AG04450 (cell line): ENCODE measurements around the gene UBR1. TPM values are rescaled to one million over a fixed set of nuclear protein-coding genes. Genes with fewer than 3 reads are reported as not detected.
"Not testable (repeated sequence)": the region's sequence is repeated elsewhere in the genome, so short reads cannot be mapped to it uniquely, and the experiment has no call there.

Source experiments
- CTCF ChIA-PET: fragments of 300-600, 350-600 bp; formaldehyde crosslinking; extraction: SDS; loops from one replicate; lab custom pipeline; 2022; ENCODE audit warnings: antibody characterized with exemption, inconsistent platforms; lab: Charles Lee
- POLR2A ChIA-PET: fragments of 350-600 bp; formaldehyde crosslinking; extraction: SDS; loops from one replicate; lab custom pipeline; 2021; ENCODE audit warnings: antibody characterized with exemption, inconsistent platforms; lab: Yijun Ruan, JAX
- DNase-seq: peaks from one replicate; pipeline ENCODE4 v3.0.0-alpha.2; 2011; ENCODE audit warnings: low read depth, low spot score
- H3K27ac ChIP-seq: one replicate; pipeline ENCODE4 v1.5.1; 2012; ENCODE audit warnings: low read depth, low read length, control low read depth
- H3K27me3 ChIP-seq: one replicate; pipeline ENCODE4 v1.6.0; 2012; ENCODE audit warnings: low read length; ENCODE audit not compliant: control insufficient read depth, insufficient read depth
- H3K4me3 ChIP-seq: 2 replicates; pipeline ENCODE4 v1.5.1; 2011; ENCODE audit warnings: mild to moderate bottlenecking, low read depth, low read length, control low read depth
- H3K9me3 ChIP-seq: 2 replicates; pipeline ENCODE4 v1.5.1; 2012; ENCODE audit warnings: low read length; ENCODE audit not compliant: control insufficient read depth, insufficient read depth
- polyA plus RNA-seq: library from polyadenylated mRNA; depleted of rRNA; stranded (reverse); fragments of >200 nt; gene quantifications from 2 replicates; pipeline ENCODE4 v1.2.3, GENCODE V29; 2011
- TF ChIP-seq, protein P1 (sequence below): IDR thresholded peaks from 2 replicates; pipeline ENCODE4 v1.5.1; 2011; ENCODE audit warnings: low read depth, low read length, control low read depth, inconsistent platforms

Gene UBR1
- polyA plus RNA-seq, 1 experiment = 18.4 TPM

- H3K27me3 ChIP-seq = no peaks in the 10 kb centered on the region
- H3K9me3 ChIP-seq = peaks cover 5% of the 10 kb centered on the region
- POLR2A ChIA-PET = no interaction called here
- H3K27ac ChIP-seq = no peak overlapping the region
- no peak for DNase-seq
- CTCF ChIA-PET = no interaction called here
- no peak overlapping the region for H3K4me3 ChIP-seq
- TF ChIP-seq, protein P1, sequence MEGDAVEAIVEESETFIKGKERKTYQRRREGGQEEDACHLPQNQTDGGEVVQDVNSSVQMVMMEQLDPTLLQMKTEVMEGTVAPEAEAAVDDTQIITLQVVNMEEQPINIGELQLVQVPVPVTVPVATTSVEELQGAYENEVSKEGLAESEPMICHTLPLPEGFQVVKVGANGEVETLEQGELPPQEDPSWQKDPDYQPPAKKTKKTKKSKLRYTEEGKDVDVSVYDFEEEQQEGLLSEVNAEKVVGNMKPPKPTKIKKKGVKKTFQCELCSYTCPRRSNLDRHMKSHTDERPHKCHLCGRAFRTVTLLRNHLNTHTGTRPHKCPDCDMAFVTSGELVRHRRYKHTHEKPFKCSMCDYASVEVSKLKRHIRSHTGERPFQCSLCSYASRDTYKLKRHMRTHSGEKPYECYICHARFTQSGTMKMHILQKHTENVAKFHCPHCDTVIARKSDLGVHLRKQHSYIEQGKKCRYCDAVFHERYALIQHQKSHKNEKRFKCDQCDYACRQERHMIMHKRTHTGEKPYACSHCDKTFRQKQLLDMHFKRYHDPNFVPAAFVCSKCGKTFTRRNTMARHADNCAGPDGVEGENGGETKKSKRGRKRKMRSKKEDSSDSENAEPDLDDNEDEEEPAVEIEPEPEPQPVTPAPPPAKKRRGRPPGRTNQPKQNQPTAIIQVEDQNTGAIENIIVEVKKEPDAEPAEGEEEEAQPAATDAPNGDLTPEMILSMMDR = no peak
Measured at GRCh38 chr15:43007551-43007950, 98.3 kb downstream of the UBR1 start.

- POLR2A ChIA-PET = no interaction called here
- Histone ChIP-seq H3K27me3 (no peaks in the 10 kb centered on the region), H3K27ac (no peak overlapping the region), H3K9me3 (peaks cover 5% of the 10 kb centered on the region), H3K4me3 (no peak overlapping the region)
- TF ChIP-seq, protein P1 = no peak
- CTCF ChIA-PET = no interaction called here
- DNase-seq = no peak
Measured at GRCh38 chr15:43006991-43007390, 98.8 kb downstream of the UBR1 start.

- DNase-seq, CTCF ChIA-PET, H3K9me3 ChIP-seq, H3K27me3 ChIP-seq, POLR2A ChIA-PET, H3K27ac ChIP-seq, H3K4me3 ChIP-seq: not testable (repeated sequence)
Measured at GRCh38 chr15:43004886-43005595, 100.8 kb downstream of the UBR1 start.

- TF ChIP-seq, protein P1 = no peak
- DNase-seq = no peak
- H3K9me3 ChIP-seq = no peaks in the 10 kb centered on the region
- no peaks in the 10 kb centered on the region for H3K27me3 ChIP-seq
- CTCF ChIA-PET = interaction anchor here (0.6 kb wide), 1 partner anchor 36 kb away, joined by 3 read pairs; no protein-coding TSS in a partner anchor
- H3K4me3 ChIP-seq = no peak overlapping the region
- H3K27ac ChIP-seq = no peak overlapping the region
- POLR2A ChIA-PET = no interaction called here
Measured at GRCh38 chr15:42999201-42999779, 106.5 kb downstream of the UBR1 start.

- Histone ChIP-seq H3K9me3 (no peaks in the 10 kb centered on the region), H3K27ac (no peak overlapping the region), H3K4me3 (no peak overlapping the region), H3K27me3 (no peaks in the 10 kb centered on the region)
- DNase-seq = no peak
- POLR2A ChIA-PET = no interaction called here
- TF ChIP-seq, protein P1 = no peak
- CTCF ChIA-PET = no interaction called here
Measured at GRCh38 chr15:42996871-42997270, 109.0 kb downstream of the UBR1 start.
